GM23338 (cell line): ENCODE data around the gene LGALS12. TPM values are rescaled to one million over a fixed set of nuclear protein-coding genes. Genes with fewer than 3 reads are reported as not detected.
"Not testable (repeated sequence)": the region's sequence is repeated elsewhere in the genome, so short reads cannot be mapped to it uniquely, and the experiment has no call there.

ENCODE experiments used
- ATAC-seq: fragments of 200-7000 bp; cut with Tn5 transposase; 3 replicates; pipeline ENCODE4 v1.9.1; 2020
- DNase-seq: peaks from one replicate; pipeline ENCODE4 v3.0.0-alpha.2; 2015; ENCODE audit warnings: low spot score
- H2AFZ ChIP-seq: fragments of 200-600 bp; sonication (generic); 2 replicates; pipeline ENCODE4 v1.8.0; 2016; ENCODE audit warnings: antibody characterized with exemption, mild to moderate bottlenecking, moderate library complexity
- H3F3A ChIP-seq: fragments of 200-600 bp; sonication (generic); replicated peaks from 2 replicates; pipeline ENCODE4 v1.8.0; 2017; ENCODE audit warnings: antibody characterized with exemption, mixed run types, low read depth
- H3K27ac ChIP-seq: fragments of 200-600 bp; sonication (generic); 2 replicates; pipeline ENCODE4 v1.6.1; 2016; ENCODE audit warnings: low read depth
- H3K27me3 ChIP-seq: fragments of 200-600 bp; sonication (generic); 2 replicates; pipeline ENCODE4 v1.8.0; 2016; ENCODE audit warnings: mild to moderate bottlenecking, mixed run types, moderate library complexity; ENCODE audit not compliant: insufficient read depth
- H3K36me3 ChIP-seq: fragments of 200-600 bp; sonication (generic); 2 replicates; pipeline ENCODE4 v1.8.0; 2016; ENCODE audit warnings: mild to moderate bottlenecking; ENCODE audit not compliant: insufficient read depth
- H3K4me1 ChIP-seq: fragments of 200-600 bp; sonication (generic); 2 replicates; pipeline ENCODE4 v1.8.0; 2016; ENCODE audit warnings: mild to moderate bottlenecking, moderate library complexity; ENCODE audit not compliant: insufficient read depth
- H3K4me2 ChIP-seq: fragments of 200-600 bp; sonication (generic); 2 replicates; pipeline ENCODE4 v1.7.1; 2017; ENCODE audit warnings: mixed run types
- H3K4me3 ChIP-seq: fragments of 200-600 bp; sonication (generic); 2 replicates; pipeline ENCODE4 v1.6.1; 2016; ENCODE audit warnings: mixed run types
- H3K79me2 ChIP-seq: fragments of 200-600 bp; sonication (generic); replicated peaks from 2 replicates; pipeline ENCODE4 v1.8.0; 2017; ENCODE audit warnings: mild to moderate bottlenecking; ENCODE audit not compliant: insufficient read depth
- H3K9me2 ChIP-seq: fragments of 200-600 bp; sonication (generic); 2 replicates; pipeline ENCODE4 v1.8.0; 2017; ENCODE audit not compliant: insufficient read depth
- H4K20me1 ChIP-seq: fragments of 200-600 bp; sonication (generic); replicated peaks from 2 replicates; pipeline ENCODE4 v1.8.0; 2017; ENCODE audit warnings: mild to moderate bottlenecking; ENCODE audit not compliant: insufficient read depth
- H3K27ac Mint-ChIP-seq: 2 replicates; pipeline ENCODE4 v1.8.0; 2020; ENCODE audit warnings: inconsistent platforms, mild to moderate bottlenecking, moderate library complexity, mixed read lengths
- H3K27me3 Mint-ChIP-seq: 3 replicates; pipeline ENCODE4 v1.8.0; 2022; ENCODE audit warnings: low read depth, mild to moderate bottlenecking, moderate library complexity, mixed read lengths, inconsistent platforms; ENCODE audit not compliant: insufficient read depth, poor library complexity
- H3K36me3 Mint-ChIP-seq: 3 replicates; pipeline ENCODE4 v1.8.0; 2021; ENCODE audit warnings: low read depth, mild to moderate bottlenecking, inconsistent platforms, moderate library complexity, mixed read lengths
- H3K4me1 Mint-ChIP-seq: 3 replicates; pipeline ENCODE4 v1.8.0; 2020; ENCODE audit warnings: mild to moderate bottlenecking, inconsistent platforms, mixed read lengths
- H3K4me3 Mint-ChIP-seq: 3 replicates; pipeline ENCODE4 v1.8.0; 2021; ENCODE audit warnings: moderate library complexity, mild to moderate bottlenecking, inconsistent platforms, mixed read lengths
- H3K9me3 Mint-ChIP-seq: 3 replicates; pipeline ENCODE4 v1.8.0; 2020; ENCODE audit warnings: moderate library complexity, mild to moderate bottlenecking, inconsistent platforms, mixed read lengths
- CREB1 ChIP-seq: fragments of 250-450 bp; sonication (Bioruptor Pico); IDR thresholded peaks from 2 replicates; pipeline ENCODE4 v1.5.0; 2020; ENCODE audit warnings: low read depth, mild to moderate bottlenecking, moderate library complexity
- EZH2 ChIP-seq: fragments of 200-600 bp; sonication (generic); IDR thresholded peaks from one replicate; pipeline ENCODE4 v1.8.0; 2017; ENCODE audit warnings: antibody characterized with exemption, mild to moderate bottlenecking, low read depth; ENCODE audit not compliant: unreplicated experiment
- ZNF114 ChIP-seq: fragments of 250-450 bp; sonication (Bioruptor Pico); IDR thresholded peaks from 2 replicates; pipeline ENCODE4 v1.5.0; 2020; ENCODE audit warnings: mild to moderate bottlenecking, moderate library complexity
- polyA plus RNA-seq: library from polyadenylated mRNA; unstranded; fragments of >200 nt; fragmentation: Nextera tagmentation; extraction: Ambion mirVana; gene quantifications from 2 replicates; pipeline ENCODE4 v1.2.1, GENCODE V29; 2016
- total RNA-seq: library from RNA; depleted of rRNA; stranded (reverse); fragments of >200 nt; shearing (Covaris generic); gene quantifications from 2 replicates; pipeline ENCODE4 v1.2.3, GENCODE V29; 2014
- TF ChIP-seq, protein P1 (sequence below): fragments of 250-450 bp; sonication (Bioruptor Pico); IDR thresholded peaks from 2 replicates; pipeline ENCODE4 v1.5.0; 2020; ENCODE audit warnings: mild to moderate bottlenecking, moderate library complexity
- TF ChIP-seq, protein P2 (sequence below): IDR thresholded peaks from 2 replicates; pipeline ENCODE4 v1.6.1; 2016; ENCODE audit warnings: antibody characterized with exemption
- TF ChIP-seq, protein P3 (sequence below): IDR thresholded peaks from one replicate; pipeline ENCODE4 v1.6.1; 2018; ENCODE audit warnings: antibody characterized with exemption; ENCODE audit not compliant: unreplicated experiment

LGALS12 gene
- total and polyA plus RNA-seq, 2 experiments from 2014 or later, result 0.94 to 1.2 TPM

DNA sequence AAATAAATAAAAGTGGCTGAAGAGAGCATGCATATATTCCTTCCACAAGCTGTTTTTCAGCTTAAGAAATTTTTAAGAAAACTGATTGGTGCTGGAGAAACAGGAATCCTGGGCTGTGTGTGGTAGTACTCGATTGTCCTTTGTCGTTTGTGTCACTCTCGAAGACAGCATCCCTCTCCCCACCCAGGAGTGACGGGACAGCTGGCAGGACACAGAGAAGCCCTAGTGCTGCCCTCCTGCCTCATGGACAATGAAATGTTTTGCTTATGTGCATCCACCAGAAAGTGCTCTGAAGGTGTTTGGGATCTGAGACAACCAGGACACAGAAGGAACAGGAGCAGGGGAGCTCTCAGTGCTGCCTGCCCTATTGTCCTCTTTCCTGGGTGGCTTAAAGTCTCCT, 43.5 kb downstream of the LGALS12 start (continued):
- TF ChIP-seq, protein P1, sequence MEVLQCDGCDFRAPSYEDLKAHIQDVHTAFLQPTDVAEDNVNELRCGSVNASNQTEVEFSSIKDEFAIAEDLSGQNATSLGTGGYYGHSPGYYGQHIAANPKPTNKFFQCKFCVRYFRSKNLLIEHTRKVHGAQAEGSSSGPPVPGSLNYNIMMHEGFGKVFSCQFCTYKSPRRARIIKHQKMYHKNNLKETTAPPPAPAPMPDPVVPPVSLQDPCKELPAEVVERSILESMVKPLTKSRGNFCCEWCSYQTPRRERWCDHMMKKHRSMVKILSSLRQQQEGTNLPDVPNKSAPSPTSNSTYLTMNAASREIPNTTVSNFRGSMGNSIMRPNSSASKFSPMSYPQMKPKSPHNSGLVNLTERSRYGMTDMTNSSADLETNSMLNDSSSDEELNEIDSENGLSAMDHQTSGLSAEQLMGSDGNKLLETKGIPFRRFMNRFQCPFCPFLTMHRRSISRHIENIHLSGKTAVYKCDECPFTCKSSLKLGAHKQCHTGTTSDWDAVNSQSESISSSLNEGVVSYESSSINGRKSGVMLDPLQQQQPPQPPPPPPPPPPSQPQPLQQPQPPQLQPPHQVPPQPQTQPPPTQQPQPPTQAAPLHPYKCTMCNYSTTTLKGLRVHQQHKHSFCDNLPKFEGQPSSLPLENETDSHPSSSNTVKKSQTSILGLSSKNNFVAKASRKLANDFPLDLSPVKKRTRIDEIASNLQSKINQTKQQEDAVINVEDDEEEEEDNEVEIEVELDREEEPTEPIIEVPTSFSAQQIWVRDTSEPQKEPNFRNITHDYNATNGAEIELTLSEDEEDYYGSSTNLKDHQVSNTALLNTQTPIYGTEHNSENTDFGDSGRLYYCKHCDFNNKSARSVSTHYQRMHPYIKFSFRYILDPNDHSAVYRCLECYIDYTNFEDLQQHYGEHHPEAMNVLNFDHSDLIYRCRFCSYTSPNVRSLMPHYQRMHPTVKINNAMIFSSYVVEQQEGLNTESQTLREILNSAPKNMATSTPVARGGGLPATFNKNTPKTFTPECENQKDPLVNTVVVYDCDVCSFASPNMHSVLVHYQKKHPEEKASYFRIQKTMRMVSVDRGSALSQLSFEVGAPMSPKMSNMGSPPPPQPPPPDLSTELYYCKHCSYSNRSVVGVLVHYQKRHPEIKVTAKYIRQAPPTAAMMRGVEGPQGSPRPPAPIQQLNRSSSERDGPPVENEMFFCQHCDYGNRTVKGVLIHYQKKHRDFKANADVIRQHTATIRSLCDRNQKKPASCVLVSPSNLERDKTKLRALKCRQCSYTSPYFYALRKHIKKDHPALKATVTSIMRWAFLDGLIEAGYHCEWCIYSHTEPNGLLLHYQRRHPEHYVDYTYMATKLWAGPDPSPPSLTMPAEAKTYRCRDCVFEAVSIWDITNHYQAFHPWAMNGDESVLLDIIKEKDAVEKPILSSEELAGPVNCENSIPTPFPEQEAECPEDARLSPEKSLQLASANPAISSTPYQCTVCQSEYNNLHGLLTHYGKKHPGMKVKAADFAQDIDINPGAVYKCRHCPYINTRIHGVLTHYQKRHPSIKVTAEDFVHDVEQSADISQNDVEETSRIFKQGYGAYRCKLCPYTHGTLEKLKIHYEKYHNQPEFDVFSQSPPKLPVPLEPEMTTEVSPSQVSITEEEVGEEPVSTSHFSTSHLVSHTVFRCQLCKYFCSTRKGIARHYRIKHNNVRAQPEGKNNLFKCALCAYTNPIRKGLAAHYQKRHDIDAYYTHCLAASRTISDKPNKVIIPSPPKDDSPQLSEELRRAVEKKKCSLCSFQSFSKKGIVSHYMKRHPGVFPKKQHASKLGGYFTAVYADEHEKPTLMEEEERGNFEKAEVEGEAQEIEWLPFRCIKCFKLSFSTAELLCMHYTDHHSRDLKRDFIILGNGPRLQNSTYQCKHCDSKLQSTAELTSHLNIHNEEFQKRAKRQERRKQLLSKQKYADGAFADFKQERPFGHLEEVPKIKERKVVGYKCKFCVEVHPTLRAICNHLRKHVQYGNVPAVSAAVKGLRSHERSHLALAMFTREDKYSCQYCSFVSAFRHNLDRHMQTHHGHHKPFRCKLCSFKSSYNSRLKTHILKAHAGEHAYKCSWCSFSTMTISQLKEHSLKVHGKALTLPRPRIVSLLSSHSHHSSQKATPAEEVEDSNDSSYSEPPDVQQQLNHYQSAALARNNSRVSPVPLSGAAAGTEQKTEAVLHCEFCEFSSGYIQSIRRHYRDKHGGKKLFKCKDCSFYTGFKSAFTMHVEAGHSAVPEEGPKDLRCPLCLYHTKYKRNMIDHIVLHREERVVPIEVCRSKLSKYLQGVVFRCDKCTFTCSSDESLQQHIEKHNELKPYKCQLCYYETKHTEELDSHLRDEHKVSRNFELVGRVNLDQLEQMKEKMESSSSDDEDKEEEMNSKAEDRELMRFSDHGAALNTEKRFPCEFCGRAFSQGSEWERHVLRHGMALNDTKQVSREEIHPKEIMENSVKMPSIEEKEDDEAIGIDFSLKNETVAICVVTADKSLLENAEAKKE, result no peak
- TF ChIP-seq, protein P2, sequence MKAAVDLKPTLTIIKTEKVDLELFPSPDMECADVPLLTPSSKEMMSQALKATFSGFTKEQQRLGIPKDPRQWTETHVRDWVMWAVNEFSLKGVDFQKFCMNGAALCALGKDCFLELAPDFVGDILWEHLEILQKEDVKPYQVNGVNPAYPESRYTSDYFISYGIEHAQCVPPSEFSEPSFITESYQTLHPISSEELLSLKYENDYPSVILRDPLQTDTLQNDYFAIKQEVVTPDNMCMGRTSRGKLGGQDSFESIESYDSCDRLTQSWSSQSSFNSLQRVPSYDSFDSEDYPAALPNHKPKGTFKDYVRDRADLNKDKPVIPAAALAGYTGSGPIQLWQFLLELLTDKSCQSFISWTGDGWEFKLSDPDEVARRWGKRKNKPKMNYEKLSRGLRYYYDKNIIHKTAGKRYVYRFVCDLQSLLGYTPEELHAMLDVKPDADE, result no peak
- TF ChIP-seq ZNF114 (CRISPR knock-in tag) (no peak), EZH2 (no peak), CREB1 (no peak)
- TF ChIP-seq, protein P3, sequence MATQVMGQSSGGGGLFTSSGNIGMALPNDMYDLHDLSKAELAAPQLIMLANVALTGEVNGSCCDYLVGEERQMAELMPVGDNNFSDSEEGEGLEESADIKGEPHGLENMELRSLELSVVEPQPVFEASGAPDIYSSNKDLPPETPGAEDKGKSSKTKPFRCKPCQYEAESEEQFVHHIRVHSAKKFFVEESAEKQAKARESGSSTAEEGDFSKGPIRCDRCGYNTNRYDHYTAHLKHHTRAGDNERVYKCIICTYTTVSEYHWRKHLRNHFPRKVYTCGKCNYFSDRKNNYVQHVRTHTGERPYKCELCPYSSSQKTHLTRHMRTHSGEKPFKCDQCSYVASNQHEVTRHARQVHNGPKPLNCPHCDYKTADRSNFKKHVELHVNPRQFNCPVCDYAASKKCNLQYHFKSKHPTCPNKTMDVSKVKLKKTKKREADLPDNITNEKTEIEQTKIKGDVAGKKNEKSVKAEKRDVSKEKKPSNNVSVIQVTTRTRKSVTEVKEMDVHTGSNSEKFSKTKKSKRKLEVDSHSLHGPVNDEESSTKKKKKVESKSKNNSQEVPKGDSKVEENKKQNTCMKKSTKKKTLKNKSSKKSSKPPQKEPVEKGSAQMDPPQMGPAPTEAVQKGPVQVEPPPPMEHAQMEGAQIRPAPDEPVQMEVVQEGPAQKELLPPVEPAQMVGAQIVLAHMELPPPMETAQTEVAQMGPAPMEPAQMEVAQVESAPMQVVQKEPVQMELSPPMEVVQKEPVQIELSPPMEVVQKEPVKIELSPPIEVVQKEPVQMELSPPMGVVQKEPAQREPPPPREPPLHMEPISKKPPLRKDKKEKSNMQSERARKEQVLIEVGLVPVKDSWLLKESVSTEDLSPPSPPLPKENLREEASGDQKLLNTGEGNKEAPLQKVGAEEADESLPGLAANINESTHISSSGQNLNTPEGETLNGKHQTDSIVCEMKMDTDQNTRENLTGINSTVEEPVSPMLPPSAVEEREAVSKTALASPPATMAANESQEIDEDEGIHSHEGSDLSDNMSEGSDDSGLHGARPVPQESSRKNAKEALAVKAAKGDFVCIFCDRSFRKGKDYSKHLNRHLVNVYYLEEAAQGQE, result no peak

DNA sequence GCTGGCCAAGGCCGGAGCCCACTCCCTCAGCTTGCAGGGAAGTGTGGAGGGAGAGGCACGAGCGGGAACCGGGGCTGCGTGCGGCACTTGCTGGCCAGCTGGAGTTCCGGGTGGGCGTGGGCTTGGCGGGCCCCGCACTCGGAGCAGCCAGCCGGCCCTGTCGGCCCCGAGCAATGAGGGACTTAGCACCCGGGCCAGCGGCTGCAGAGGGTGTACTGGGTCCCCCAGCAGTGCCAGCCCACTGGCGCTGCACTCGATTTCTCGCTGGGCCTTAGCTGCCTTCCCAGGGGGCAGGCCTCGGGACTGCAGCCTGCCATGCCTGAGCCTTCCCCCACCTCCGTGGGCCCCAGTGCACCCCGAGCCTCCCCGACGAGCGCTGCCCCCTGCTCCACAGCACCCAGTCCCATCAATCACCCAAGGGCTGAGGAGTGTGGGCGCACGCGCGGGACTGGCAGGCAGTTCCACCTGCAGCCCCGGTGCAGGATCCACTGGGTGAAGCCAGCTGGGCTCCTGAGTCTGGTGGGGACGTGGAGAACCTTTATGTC, 44.3 kb downstream of the LGALS12 start:
- H2AFZ ChIP-seq, H3K36me3 ChIP-seq, H3K36me3 Mint-ChIP-seq, H3K9me3 Mint-ChIP-seq, H3K4me2 ChIP-seq, H3K4me1 Mint-ChIP-seq, DNase-seq, H3K79me2 ChIP-seq, H3K4me3 Mint-ChIP-seq, H4K20me1 ChIP-seq, H3K4me3 ChIP-seq, H3F3A ChIP-seq, H3K27ac ChIP-seq, H3K27me3 ChIP-seq, ATAC-seq, H3K27ac Mint-ChIP-seq, H3K9me2 ChIP-seq: not testable (repeated sequence)
- peaks cover 18% of the 10 kb centered on the region for H3K27me3 Mint-ChIP-seq
- H3K4me1 ChIP-seq, result peaks cover 25% of the 10 kb centered on the region
